HL-60 (cell line): Measurements from ENCODE around the gene CFAP46.

ENCODE experiments used
- DNase-seq, 2 experiments: peaks; one replicate each; pipeline ENCODE4 v3.0.0-alpha.2; 2010 to 2020; ENCODE audit warnings: low read depth in 1 of 2, low spot score in 1 of 2
- H3K27ac ChIP-seq: fragments of 250-450 bp; sonication (Bioruptor Pico); replicated peaks from 2 replicates; pipeline ENCODE4 v1.5.1; 2020; ENCODE audit warnings: mild to moderate bottlenecking, moderate library complexity
- H3K27me3 ChIP-seq: fragments of 250-450 bp; sonication (Bioruptor Pico); 2 replicates; pipeline ENCODE4 v1.5.1; 2021; ENCODE audit warnings: mild to moderate bottlenecking, moderate library complexity; ENCODE audit not compliant: insufficient read depth, poor library complexity, severe bottlenecking
- H3K4me3 ChIP-seq: replicated peaks from 2 replicates; pipeline ENCODE4 v1.5.1; 2011; ENCODE audit warnings: mild to moderate bottlenecking, control low read depth, low read length; ENCODE audit not compliant: insufficient read depth
- GABPA ChIP-seq: IDR thresholded peaks from 2 replicates; pipeline ENCODE4 v1.6.1; 2012; ENCODE audit warnings: low read depth
- POLR2AphosphoS5 ChIP-seq: IDR thresholded peaks from 2 replicates; pipeline ENCODE4 v1.6.1; 2012; ENCODE audit warnings: low read depth
- SPI1 ChIP-seq: IDR thresholded peaks from 2 replicates; pipeline ENCODE4 v1.6.1; 2012; ENCODE audit warnings: low read depth, mild to moderate bottlenecking, borderline replicate concordance
- TF ChIP-seq, protein P1 (sequence below): IDR thresholded peaks from one replicate; pipeline ENCODE4 v1.5.1; 2011; ENCODE audit warnings: low read length, control low read depth, inconsistent platforms; ENCODE audit not compliant: insufficient read depth
- TF ChIP-seq, protein P2 (sequence below): IDR thresholded peaks from 2 replicates; pipeline ENCODE4 v1.6.1; 2012; ENCODE audit warnings: low read depth; ENCODE audit not compliant: insufficient replicate concordance

CFAP46 gene

DNA sequence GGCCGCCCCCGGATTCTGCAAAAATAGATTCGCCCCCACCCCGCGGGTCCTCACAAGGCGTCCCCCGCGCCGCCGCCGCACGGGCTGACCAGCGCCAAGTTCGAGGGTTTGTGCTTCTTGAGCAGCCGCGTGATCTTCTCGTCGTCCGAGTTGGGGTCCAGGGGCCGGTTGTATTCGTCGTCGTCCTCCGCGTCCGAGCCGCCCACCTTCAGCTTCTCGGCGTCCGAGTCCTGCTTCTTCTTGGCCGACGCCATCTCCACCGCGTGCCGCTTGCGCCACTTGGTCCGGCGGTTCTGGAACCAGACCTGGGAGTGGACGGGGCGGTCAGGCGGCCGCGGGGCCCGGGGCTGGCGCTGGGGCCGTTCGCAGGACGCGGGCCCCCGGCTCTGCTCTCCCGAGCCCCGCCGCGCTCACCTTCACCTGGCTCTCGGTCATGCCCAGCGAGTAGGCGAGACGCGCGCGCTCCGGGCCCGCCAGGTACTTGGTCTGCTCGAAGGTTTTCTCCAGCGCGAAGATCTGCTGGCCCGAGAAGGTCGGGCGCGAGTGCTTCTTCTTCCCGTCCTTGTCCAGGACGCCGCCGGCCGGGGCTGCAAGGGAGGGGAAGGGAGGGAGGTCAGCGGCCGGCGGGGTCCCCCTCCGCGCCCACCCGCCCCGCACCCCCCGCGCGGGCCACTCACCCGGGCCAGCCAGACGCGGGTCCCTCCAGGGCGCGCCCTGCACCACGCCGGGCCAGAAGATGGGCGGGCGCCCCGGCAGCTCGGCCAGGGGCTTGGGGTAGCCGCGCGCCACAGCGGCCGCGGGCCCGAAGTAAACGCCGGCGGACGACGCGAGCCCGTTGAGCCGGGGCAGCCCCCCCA, 157.3 kb downstream of the CFAP46 start:
- DNase-seq = no peak
- Histone ChIP-seq H3K27me3 (peaks cover 47% of the 10 kb centered on the region), H3K4me3 (no peak overlapping the region), H3K27ac (no peak overlapping the region)
- TF ChIP-seq SPI1 (no peak), POLR2AphosphoS5 (no peak), GABPA (no peak)
- TF ChIP-seq, protein P1, sequence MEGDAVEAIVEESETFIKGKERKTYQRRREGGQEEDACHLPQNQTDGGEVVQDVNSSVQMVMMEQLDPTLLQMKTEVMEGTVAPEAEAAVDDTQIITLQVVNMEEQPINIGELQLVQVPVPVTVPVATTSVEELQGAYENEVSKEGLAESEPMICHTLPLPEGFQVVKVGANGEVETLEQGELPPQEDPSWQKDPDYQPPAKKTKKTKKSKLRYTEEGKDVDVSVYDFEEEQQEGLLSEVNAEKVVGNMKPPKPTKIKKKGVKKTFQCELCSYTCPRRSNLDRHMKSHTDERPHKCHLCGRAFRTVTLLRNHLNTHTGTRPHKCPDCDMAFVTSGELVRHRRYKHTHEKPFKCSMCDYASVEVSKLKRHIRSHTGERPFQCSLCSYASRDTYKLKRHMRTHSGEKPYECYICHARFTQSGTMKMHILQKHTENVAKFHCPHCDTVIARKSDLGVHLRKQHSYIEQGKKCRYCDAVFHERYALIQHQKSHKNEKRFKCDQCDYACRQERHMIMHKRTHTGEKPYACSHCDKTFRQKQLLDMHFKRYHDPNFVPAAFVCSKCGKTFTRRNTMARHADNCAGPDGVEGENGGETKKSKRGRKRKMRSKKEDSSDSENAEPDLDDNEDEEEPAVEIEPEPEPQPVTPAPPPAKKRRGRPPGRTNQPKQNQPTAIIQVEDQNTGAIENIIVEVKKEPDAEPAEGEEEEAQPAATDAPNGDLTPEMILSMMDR = no peak
- TF ChIP-seq, protein P2, sequence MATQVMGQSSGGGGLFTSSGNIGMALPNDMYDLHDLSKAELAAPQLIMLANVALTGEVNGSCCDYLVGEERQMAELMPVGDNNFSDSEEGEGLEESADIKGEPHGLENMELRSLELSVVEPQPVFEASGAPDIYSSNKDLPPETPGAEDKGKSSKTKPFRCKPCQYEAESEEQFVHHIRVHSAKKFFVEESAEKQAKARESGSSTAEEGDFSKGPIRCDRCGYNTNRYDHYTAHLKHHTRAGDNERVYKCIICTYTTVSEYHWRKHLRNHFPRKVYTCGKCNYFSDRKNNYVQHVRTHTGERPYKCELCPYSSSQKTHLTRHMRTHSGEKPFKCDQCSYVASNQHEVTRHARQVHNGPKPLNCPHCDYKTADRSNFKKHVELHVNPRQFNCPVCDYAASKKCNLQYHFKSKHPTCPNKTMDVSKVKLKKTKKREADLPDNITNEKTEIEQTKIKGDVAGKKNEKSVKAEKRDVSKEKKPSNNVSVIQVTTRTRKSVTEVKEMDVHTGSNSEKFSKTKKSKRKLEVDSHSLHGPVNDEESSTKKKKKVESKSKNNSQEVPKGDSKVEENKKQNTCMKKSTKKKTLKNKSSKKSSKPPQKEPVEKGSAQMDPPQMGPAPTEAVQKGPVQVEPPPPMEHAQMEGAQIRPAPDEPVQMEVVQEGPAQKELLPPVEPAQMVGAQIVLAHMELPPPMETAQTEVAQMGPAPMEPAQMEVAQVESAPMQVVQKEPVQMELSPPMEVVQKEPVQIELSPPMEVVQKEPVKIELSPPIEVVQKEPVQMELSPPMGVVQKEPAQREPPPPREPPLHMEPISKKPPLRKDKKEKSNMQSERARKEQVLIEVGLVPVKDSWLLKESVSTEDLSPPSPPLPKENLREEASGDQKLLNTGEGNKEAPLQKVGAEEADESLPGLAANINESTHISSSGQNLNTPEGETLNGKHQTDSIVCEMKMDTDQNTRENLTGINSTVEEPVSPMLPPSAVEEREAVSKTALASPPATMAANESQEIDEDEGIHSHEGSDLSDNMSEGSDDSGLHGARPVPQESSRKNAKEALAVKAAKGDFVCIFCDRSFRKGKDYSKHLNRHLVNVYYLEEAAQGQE = no peak

DNA sequence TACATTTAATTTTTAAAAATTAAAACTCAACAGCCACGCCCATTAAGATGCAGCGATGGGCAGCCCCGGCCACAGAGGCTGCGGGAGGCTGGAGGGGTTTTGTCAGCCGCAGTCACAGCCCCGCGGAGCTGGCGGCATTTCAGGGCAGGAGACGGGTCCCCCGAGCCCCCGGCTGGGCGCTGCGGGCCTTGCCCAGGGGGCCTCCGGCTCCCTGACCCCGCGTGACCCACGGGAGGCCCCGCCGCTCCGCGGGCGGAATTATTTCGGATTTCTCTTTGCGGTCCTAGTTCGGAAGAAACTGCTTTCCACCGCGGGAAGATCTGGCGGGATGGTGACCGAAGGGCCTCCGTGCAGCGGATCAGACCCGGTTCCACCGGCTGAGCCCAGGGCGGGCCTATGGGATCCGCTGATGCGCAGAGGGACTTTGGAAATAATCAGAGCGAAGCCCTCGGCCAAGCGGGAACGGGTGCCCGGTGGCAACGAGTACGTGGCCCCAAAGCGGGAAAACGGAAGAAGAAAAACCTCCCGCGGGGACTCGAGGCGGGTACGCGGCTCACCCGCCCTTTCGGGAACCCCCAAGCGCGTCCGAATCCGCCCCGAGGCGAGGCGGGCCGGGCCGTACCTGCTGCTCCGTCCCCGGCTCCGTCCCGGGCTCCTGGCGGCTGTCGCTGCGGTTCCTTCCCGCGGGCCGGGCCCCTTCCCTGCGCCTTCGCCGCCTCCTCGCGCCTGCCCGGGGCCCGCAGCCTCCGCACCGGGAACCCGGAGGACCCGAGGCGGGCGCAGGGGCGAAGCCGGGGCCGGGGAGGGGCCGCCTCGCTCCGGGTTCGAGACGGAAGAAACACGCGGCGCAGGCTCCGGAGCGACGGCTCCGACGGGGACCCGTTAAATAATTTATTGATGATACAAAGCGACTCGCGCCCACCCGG, 158.2 kb downstream of the CFAP46 start:
- TF ChIP-seq, protein P2 = no peak
- no peak for TF ChIP-seq POLR2AphosphoS5
- no peak for TF ChIP-seq GABPA
- TF ChIP-seq, protein P1 = no peak
- no peak for TF ChIP-seq SPI1
- DNase-seq = no peak
- peaks cover 38% of the 10 kb centered on the region for H3K27me3 ChIP-seq
- no peak overlapping the region for H3K4me3 ChIP-seq
- no peak overlapping the region for H3K27ac ChIP-seq

DNA sequence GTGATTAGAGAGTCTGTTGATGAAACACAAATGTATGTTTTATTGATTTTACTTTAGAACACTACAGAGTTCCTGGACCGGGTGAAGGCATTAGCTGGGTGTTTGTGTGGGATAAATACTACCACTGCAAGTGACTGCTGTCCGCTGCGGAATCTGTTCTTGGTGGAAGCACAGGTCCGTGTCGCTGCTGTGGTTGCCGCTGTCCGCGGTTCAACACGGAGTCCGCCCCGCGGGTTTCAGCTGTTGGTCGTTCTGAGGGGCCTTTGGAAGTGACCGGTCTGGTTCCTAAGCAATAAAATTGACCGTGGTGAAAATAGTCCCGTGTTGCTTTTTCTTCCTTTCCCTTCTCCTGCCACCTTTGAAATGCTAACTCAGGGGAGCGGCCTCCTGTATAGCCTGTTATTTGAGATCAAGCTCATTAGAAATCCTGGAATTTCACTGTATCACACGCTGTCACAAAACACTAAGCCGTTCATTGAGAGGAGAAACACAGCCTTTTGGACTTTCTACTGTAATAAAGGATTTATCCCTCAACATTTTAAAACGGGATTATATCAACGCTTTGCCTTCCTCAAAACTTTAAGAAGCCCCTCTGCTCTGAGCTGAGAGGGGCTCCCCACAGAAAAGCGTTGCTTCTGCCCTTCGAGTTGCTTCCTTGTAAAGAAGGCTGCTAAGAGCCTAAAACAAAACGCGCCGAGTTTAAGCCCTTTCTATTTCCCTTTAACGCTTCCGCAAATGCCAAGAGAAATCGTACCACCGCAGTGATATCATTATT, 159.0 kb downstream of the CFAP46 start:
- Histone ChIP-seq H3K27me3 (peaks cover 31% of the 10 kb centered on the region), H3K27ac (no peak overlapping the region), H3K4me3 (no peak overlapping the region)
- no peak for TF ChIP-seq POLR2AphosphoS5
- TF ChIP-seq, protein P2 = no peak
- TF ChIP-seq, protein P1 = no peak
- no peak for TF ChIP-seq SPI1
- TF ChIP-seq GABPA = no peak
- DNase-seq = no peak
